AG04450 (cell line): ENCODE results near the gene GRM5. TPM values are rescaled to one million over a fixed set of nuclear protein-coding genes. Genes with fewer than 3 reads are reported as not detected.

Experiments used
- CTCF ChIA-PET: fragments of 300-600, 350-600 bp; formaldehyde crosslinking; extraction: SDS; loops from one replicate; lab custom pipeline; 2022; ENCODE audit warnings: antibody characterized with exemption, inconsistent platforms; lab: Charles Lee
- POLR2A ChIA-PET: fragments of 350-600 bp; formaldehyde crosslinking; extraction: SDS; loops from one replicate; lab custom pipeline; 2021; ENCODE audit warnings: antibody characterized with exemption, inconsistent platforms; lab: Yijun Ruan, JAX
- DNase-seq: peaks from one replicate; pipeline ENCODE4 v3.0.0-alpha.2; 2011; ENCODE audit warnings: low read depth, low spot score
- H3K27ac ChIP-seq: one replicate; pipeline ENCODE4 v1.5.1; 2012; ENCODE audit warnings: low read depth, low read length, control low read depth
- H3K27me3 ChIP-seq: one replicate; pipeline ENCODE4 v1.6.0; 2012; ENCODE audit warnings: low read length; ENCODE audit not compliant: control insufficient read depth, insufficient read depth
- H3K4me3 ChIP-seq: 2 replicates; pipeline ENCODE4 v1.5.1; 2011; ENCODE audit warnings: mild to moderate bottlenecking, low read depth, low read length, control low read depth
- H3K9me3 ChIP-seq: 2 replicates; pipeline ENCODE4 v1.5.1; 2012; ENCODE audit warnings: low read length; ENCODE audit not compliant: control insufficient read depth, insufficient read depth
- CTCF ChIP-seq: IDR thresholded peaks from 2 replicates; pipeline ENCODE4 v1.5.1; 2011; ENCODE audit warnings: low read depth, low read length, control low read depth, inconsistent platforms
- polyA plus RNA-seq: library from polyadenylated mRNA; depleted of rRNA; stranded (reverse); fragments of >200 nt; gene quantifications from 2 replicates; pipeline ENCODE4 v1.2.3, GENCODE V29; 2011

GRM5 gene
- polyA plus RNA-seq, 1 experiment, result 0.01 TPM

GRCh38 chr11:88814076-88814475 is 251.7 kb downstream of the GRM5 start:
- CTCF ChIA-PET, result no interaction called here
- POLR2A ChIA-PET, result no interaction called here
- Histone ChIP-seq H3K27me3 (no peaks in the 10 kb centered on the region), H3K4me3 (no peak overlapping the region), H3K9me3 (no peaks in the 10 kb centered on the region), H3K27ac (no peak overlapping the region)
- no peak for TF ChIP-seq CTCF
- no peak for DNase-seq

- H3K27ac ChIP-seq, result no peak overlapping the region
- ChIA-PET POLR2A (no interaction called here), CTCF (no interaction called here)
- H3K27me3 ChIP-seq, result no peaks in the 10 kb centered on the region
- TF ChIP-seq CTCF, result no peak
- no peak overlapping the region for H3K4me3 ChIP-seq
- H3K9me3 ChIP-seq, result no peaks in the 10 kb centered on the region
- no peak for DNase-seq
Observed at GRCh38 chr11:88813233-88813915, 252.4 kb downstream of the GRM5 start.

GRCh38 chr11:88810420-88811097 is 255.2 kb downstream of the GRM5 start:
- CTCF ChIA-PET, result no interaction called here
- DNase-seq, result no peak
- H3K9me3 ChIP-seq, result no peaks in the 10 kb centered on the region
- H3K4me3 ChIP-seq, result no peak overlapping the region
- POLR2A ChIA-PET, result no interaction called here
- H3K27ac ChIP-seq, result no peak overlapping the region
- no peak for TF ChIP-seq CTCF
- H3K27me3 ChIP-seq, result no peaks in the 10 kb centered on the region

- no peak for TF ChIP-seq CTCF
- ChIA-PET POLR2A (no interaction called here), CTCF (no interaction called here)
Observed at GRCh38 chr11:88809126-88809525, 256.7 kb downstream of the GRM5 start.

GRCh38 chr11:88807349-88807748 is 258.4 kb downstream of the GRM5 start:
- ChIA-PET CTCF (no interaction called here), POLR2A (no interaction called here)
- DNase-seq, result no peak
- TF ChIP-seq CTCF, result no peak
- H3K9me3 ChIP-seq, result no peaks in the 10 kb centered on the region
- no peak overlapping the region for H3K4me3 ChIP-seq
- no peak overlapping the region for H3K27ac ChIP-seq
- no peaks in the 10 kb centered on the region for H3K27me3 ChIP-seq

More at GRCh38 chr11:88809126-88809525, 256.7 kb downstream of the GRM5 start:
- H3K27ac ChIP-seq, result no peak overlapping the region
- H3K9me3 ChIP-seq, result no peaks in the 10 kb centered on the region
- H3K27me3 ChIP-seq, result no peaks in the 10 kb centered on the region
- no peak overlapping the region for H3K4me3 ChIP-seq
- no peak for DNase-seq
